IPS-NIHi7 (cell line): Measurements from ENCODE around the gene CAMKMT.

Experiments
- DNase-seq: peaks from one replicate; pipeline ENCODE4 v3.0.0; 2012; ENCODE audit warnings: mixed read lengths; ENCODE audit errors: extremely low spot score

Gene CAMKMT

GRCh38 chr2:44444881-44445280, 83.1 kb downstream of the CAMKMT start:
- DNase-seq, result no peak

GRCh38 chr2:44448860-44449527, 87.2 kb downstream of the CAMKMT start:
- DNase-seq, result no peak

- no peak for DNase-seq
Observed at GRCh38 chr2:44450082-44450481, 88.3 kb downstream of the CAMKMT start.

GRCh38 chr2:44450806-44451205, 89.1 kb downstream of the CAMKMT start:
- DNase-seq, result no peak

GRCh38 chr2:44452069-44452583, 90.4 kb downstream of the CAMKMT start:
- no peak for DNase-seq

- DNase-seq, result no peak
Observed at GRCh38 chr2:44453259-44453658, 91.5 kb downstream of the CAMKMT start.

GRCh38 chr2:44455877-44456276, 94.1 kb downstream of the CAMKMT start:
- no peak for DNase-seq

- no peak for DNase-seq
Observed at GRCh38 chr2:44456946-44457345, 95.2 kb downstream of the CAMKMT start.

- DNase-seq, result no peak
Observed at GRCh38 chr2:44459739-44460138, 98.0 kb downstream of the CAMKMT start.

GRCh38 chr2:44462934-44463849, 101.4 kb downstream of the CAMKMT start:
- peak; percentile 35 for DNase-seq

GRCh38 chr2:44464437-44464836, 102.7 kb downstream of the CAMKMT start:
- no peak for DNase-seq

- DNase-seq, result peak; percentile 38
Observed at GRCh38 chr2:44470151-44470550, 108.4 kb downstream of the CAMKMT start.

GRCh38 chr2:44477657-44478414, 116.1 kb downstream of the CAMKMT start:
- no peak for DNase-seq

- peak; percentile 76 for DNase-seq
Observed at GRCh38 chr2:44479127-44479887, 117.6 kb downstream of the CAMKMT start.

- DNase-seq, result no peak
Observed at GRCh38 chr2:44480068-44480467, 118.3 kb downstream of the CAMKMT start.

- no peak for DNase-seq
Observed at GRCh38 chr2:44487052-44487451, 125.3 kb downstream of the CAMKMT start.

GRCh38 chr2:44490726-44491125, 129.0 kb downstream of the CAMKMT start:
- no peak for DNase-seq

GRCh38 chr2:44494006-44494405, 132.3 kb downstream of the CAMKMT start:
- no peak for DNase-seq

GRCh38 chr2:44495035-44495434, 133.3 kb downstream of the CAMKMT start:
- DNase-seq, result no peak

GRCh38 chr2:44495544-44495943, 133.8 kb downstream of the CAMKMT start:
- no peak for DNase-seq

- DNase-seq, result no peak
Observed at GRCh38 chr2:44496130-44496529, 134.4 kb downstream of the CAMKMT start.
